ENCODE data around the gene ERGIC1.
A peak's percentile ranks its signal among the peaks of the same experiment; 100 is the strongest.
"Not testable (repeated sequence)": the region's sequence is repeated elsewhere in the genome, so short reads cannot be mapped to it uniquely, and the experiment has no call there.

The ERGIC1 gene

GRCh38 chr5:172847584-172847983 lies 13.5 kb downstream of the ERGIC1 start:
- DNase-seq (ENCODE audit: low spot score): not testable (repeated sequence)

DNA sequence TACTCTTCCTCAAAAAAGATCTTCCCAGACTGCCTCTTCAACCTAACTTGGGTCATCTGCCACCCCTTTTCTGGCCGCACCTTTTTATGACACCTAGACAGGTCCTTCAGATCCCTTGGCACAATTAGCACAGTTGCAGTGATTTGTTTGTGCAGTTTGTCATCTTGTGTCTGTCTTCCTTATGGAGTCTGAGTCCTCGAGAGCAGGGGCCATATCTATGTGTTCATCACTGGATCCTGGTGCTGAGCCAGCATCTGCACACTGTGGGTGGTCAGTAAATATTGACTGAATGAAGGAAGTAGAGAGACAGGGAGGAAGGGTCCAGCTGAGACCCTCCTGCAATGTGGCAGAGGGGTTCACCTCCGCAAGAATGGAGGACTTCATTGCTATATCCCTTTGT lies 14.4 kb downstream of the ERGIC1 start:
- DNase-seq (ENCODE audit: low spot score): no peak

DNA sequence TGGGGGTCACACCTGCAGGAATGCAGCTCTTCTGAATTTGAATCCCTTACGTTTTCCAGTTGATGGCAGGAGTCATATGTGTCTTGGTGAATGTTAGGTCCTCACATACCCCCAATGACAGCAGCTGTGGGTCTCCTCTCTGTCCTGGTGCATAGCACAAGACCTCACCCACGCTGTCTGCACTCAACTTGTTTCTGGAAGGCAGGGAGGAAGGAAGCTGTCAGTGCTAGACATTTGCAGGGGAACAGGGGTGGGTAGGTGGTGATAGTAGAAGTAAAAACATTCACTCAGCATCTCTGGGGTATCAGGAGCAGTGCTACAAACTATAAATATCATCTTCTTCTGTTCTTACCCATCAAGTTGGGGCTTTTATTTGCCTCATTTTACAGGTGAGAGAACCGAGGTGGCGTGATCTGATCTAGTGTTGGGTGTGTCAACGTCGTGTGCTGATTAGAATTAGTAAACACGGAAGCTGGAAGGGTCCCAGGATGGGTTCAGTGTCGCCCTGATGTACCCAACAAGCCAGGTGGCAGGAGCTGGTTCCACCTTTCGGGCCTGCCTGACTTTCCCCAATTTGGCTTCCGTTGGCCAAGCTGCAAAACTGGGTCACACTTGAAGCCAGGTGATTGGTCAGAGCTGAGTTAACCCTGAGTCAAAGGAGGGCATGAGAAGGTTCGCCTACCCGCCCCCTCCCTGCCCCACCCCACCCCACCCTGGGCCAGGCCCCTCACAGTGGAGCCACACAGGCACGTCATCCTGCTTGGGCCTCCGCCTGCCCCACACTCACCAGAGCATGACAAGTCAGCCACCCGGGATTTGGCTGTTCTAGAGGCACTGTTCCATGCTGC lies 15.8 kb downstream of the ERGIC1 start:
- peak; percentile 42 for DNase-seq (ENCODE audit: low spot score)

DNA sequence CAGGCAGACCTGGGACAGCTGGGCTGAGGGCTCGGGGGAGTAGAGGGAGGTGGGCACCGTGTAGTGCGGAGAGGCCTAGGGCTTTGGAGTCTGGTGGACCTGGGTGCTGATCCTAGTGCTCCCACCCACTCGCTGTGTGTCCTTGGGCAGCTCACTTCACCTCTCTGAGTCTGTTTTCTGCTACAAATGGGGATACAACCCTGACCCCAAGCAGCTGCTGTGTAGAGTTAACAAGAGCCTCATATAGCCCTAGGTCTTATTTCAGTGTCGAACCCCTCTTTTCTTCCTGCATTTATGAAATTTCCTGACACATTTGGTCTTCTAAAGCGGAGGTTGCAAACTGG lies 16.4 kb downstream of the ERGIC1 start:
- no peak for DNase-seq (ENCODE audit: low spot score)

GRCh38 chr5:172851254-172851653 lies 17.2 kb downstream of the ERGIC1 start:
- not testable (repeated sequence) for DNase-seq (ENCODE audit: low spot score)

DNA sequence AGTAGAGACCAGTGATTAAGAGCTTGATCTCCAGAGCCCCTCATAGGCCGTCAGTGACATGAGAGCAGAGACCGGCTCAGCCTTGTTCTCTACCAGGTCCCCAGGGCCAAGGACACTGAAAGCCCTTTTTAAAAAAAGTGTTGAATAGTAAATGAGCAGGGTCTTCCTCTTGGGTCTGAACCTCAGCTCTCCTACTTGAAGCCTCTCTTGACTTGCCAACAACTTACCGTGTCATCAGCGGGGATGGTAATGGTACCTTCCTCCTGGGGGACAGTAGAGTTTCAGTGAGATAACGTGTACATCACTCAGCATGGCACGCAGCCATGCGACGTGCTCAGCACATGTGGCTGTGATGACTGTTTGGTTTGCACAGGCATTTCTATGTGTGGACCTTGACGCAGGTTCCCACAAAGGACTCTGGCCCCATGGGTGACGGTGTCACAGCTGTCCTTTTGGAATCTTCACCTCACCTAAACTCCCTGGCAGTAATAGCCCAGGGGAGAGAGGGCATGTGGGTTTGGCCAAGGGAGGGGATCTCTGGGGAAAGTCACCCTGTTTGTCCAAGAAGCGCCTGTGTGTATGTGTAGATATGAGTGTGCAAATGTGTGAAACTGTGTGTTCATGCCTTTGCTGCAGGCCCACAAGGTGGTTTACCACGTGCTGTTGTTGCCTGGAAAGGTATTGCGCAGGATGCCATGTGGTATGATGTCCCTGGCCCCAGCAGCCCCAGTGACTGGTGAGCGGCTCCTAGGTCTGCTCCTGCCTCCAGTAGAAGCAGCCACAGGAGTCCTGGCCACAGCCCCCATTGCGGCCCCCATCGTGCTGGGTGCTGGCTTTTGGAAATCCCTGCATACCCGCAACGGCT lies 18.7 kb downstream of the ERGIC1 start:
- no peak for DNase-seq (ENCODE audit: low spot score)

DNA sequence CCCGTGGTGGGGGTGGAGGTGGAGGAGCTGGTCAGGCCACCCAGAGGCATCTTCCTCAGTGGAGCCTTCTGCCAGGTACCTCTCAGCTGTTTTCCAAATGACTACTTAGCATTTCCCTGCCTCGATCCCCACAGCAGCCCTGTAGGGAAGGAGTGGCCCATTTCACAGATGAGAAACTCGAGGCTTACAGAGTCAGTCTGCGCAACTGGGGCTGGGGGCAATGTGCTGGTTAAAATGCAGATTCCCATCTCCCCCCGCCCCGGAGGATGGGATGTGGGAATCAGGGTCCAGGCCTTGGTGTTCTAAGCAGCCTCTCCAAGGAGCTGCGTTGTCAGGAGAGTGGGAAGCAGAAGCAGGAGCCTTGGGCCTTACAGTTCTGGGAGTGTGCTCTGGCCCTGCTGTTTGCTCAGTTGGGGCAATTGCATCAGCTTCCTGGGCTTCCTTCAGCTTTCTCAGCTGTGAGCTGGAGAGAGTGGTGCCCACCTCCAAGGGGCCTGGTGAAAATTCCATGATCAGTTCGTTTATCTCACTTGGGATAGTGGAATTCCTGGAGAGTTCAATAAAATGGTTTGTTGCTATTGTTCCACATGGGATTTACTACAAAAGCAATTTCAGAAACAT lies 19.4 kb downstream of the ERGIC1 start:
- DNase-seq (ENCODE audit: low spot score): no peak

DNA sequence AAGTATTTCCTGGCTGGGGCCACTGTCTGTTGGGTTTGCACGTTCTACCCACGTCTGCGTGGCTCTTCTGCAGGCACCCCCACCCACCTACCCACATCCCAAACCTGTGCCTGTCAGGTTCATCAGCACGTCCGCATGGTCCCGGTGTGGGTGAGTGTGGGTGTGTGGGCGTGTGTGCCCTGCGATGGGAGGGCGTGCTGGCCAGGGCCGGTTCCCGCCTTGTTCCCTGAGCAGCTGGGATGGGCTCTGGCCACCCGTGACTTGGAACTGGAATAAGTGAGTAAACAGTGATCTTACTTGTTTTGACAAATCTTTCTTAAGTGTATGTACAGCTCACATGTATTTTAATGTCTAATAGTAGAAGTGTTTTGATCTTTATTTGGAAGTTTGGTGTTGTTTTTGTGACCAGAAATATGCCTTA lies 20.4 kb downstream of the ERGIC1 start:
- no peak for DNase-seq (ENCODE audit: low spot score)

- no peak for DNase-seq (ENCODE audit: low spot score)
Observed at GRCh38 chr5:172854971-172855370, 20.9 kb downstream of the ERGIC1 start.

GRCh38 chr5:172855597-172856292 lies 21.7 kb downstream of the ERGIC1 start:
- no peak for DNase-seq (ENCODE audit: low spot score)

DNA sequence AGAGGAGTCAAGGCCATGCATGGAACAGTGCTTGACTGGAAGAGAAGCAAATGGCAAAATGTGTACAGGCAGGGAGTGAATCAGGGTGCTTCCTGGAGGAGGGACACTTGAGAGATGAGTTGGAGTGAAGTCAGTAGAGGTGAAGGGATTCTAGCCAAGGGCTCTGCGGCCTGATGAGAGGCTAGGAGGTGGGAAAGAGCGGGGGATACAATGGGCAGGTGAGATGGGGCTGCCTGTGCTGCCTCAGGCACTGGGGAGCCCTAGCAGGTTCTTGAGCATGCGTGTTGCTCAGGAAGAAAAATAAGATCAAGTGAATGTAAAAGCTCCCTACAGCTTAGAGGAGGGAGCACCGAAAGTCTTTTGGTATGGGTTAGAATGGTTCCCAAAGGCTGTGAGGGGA lies 22.3 kb downstream of the ERGIC1 start:
- DNase-seq (ENCODE audit: low spot score): no peak

GRCh38 chr5:172857982-172858381 lies 23.9 kb downstream of the ERGIC1 start:
- DNase-seq (ENCODE audit: low spot score): no peak

- DNase-seq (ENCODE audit: low spot score): peak; percentile 59
Observed at GRCh38 chr5:172858511-172858989, 24.5 kb downstream of the ERGIC1 start.

GRCh38 chr5:172858990-172859811 lies 25.1 kb downstream of the ERGIC1 start:
- DNase-seq (ENCODE audit: low spot score): peak; percentile 58

DNA sequence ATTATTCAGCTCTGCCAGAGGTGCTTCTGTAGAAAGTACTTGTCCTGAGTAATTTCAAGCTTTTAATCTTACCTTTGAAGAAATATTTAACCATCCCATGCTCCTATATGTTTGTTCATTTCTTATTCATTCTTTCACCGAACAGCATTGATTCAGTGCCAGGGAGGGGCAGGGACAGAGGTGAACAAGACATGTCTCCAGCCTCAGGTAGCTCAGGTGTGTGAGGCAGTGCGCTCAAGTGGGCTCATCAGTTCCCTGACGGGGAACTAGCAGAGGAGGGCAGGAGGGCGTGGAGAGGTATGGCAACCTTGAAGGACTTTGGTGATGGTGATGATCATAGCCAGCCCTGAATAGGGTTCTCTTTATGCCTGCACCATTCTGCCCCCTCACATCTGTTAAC lies 25.9 kb downstream of the ERGIC1 start:
- DNase-seq (ENCODE audit: low spot score): no peak

DNA sequence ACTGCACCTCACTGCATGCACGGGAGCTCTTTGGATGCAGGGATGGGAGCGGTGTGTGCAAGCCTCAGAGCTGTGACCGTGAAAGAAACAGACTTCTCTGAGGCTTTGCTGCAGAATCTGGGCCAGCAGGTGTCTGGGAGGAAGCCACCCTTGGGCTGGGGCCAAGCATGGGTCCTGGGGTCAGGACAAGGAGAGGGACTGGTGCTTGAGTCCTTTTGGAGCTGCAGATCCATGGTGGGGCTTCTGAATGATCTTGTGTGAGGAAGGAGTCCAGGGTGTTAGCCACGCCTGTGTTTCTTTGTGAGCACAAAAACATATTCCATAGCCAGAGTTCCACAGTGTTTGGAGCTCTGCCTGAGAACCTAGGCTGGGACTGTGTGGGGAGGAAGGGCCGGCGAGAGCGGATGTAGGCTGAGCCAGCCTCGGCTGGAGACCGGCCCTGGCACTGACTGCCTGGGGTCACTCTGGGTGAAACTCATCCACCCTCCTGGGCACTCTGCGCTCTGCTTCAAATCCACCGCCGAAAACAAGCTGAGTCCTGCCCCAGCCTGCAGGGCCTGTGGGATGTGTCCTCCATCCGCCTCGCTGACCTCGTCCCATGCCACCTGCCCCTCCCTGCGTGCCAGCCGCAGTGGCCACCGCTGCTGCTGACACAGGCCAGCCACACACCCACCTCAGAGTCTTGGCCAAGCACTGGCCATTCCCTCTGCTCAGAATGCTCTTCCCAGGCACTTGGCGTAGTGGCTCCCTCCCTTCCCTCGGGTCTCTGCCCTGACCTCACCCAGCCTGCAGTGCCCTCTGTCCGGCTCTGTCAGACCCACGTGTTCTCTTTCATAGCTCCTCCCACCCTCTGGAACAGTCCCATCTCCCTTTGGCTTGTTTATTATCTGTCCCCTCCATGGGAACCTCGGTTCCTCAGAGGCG lies 26.7 kb downstream of the ERGIC1 start:
- peak; percentile 45 for DNase-seq (ENCODE audit: low spot score)

- no peak for DNase-seq (ENCODE audit: low spot score)
Observed at GRCh38 chr5:172861461-172861860, 27.4 kb downstream of the ERGIC1 start.

GRCh38 chr5:172862165-172862801 lies 28.2 kb downstream of the ERGIC1 start:
- DNase-seq (ENCODE audit: low spot score): peak; percentile 25

DNA sequence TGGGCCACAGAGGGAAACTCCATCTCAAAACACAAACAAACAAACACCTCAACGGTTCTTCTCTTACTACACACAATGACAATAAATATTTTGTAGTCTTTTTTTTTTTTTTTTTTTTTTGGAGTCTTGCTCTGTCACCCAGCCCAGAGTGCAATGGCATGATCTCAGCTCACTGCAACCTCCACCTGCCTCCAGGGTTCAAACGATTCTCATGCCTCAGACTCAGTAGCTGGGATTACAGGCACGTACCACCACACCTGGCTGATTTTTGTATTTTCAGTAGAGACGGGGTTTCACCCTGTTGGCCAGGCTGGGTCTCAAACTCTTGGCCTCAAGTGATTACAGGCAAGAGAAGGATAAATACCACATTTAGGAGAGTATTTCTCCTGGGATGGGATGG lies 30.1 kb downstream of the ERGIC1 start:
- not testable (repeated sequence) for DNase-seq (ENCODE audit: low spot score)
